Bronchial epithelial cell (primary cell): ENCODE data around the gene MSRB2. TPM values are rescaled to one million over a fixed set of nuclear protein-coding genes. Genes with fewer than 3 reads are reported as not detected.

Experiments
- DNase-seq: peaks from one replicate; pipeline ENCODE4 v3.0.0-alpha.2; 2010; ENCODE audit warnings: low read depth
- FAIRE-seq: peaks from 2 replicates; lab custom pipeline; 2011; peaks lifted over from hg19 to GRCh38; lab: Jason Lieb, UNC
- H3K27me3 ChIP-seq: 2 replicates; pipeline ENCODE4 v1.5.1; 2011; ENCODE audit warnings: low read length; ENCODE audit not compliant: control insufficient read depth, insufficient read depth
- H3K36me3 ChIP-seq: 2 replicates; pipeline ENCODE4 v1.5.1; 2011; ENCODE audit warnings: low read length; ENCODE audit not compliant: control insufficient read depth, insufficient read depth
- H3K4me3 ChIP-seq: 2 replicates; pipeline ENCODE4 v1.5.1; 2011; ENCODE audit warnings: mild to moderate bottlenecking, low read depth, low read length, control low read depth
- CTCF ChIP-seq: IDR thresholded peaks from 2 replicates; pipeline ENCODE4 v1.5.1; 2011; ENCODE audit warnings: mild to moderate bottlenecking, moderate library complexity, low read length, control low read depth, inconsistent platforms; ENCODE audit not compliant: insufficient read depth, severe bottlenecking
- total RNA-seq: library from RNA; depleted of rRNA; stranded (reverse); fragments of >200 nt; gene quantifications from 2 replicates; pipeline ENCODE4 v1.2.1, GENCODE V29; 2014

The MSRB2 gene
- total RNA-seq, 1 donor from 2014 or later: 11.1 TPM

- H3K27me3 ChIP-seq: no peaks in the 10 kb centered on the region
- TF ChIP-seq CTCF: no peak
- FAIRE-seq (no peak), DNase-seq (no peak)
- no peaks in the 10 kb centered on the region for H3K36me3 ChIP-seq
- no peak overlapping the region for H3K4me3 ChIP-seq
These were observed 41.1 kb downstream of the MSRB2 start for GRCh38 chr10:23136462-23136861.

- no peak for TF ChIP-seq CTCF
- DNase-seq (peak; percentile 38), FAIRE-seq (no peak)
- no peaks in the 10 kb centered on the region for H3K27me3 ChIP-seq
- H3K36me3 ChIP-seq: no peaks in the 10 kb centered on the region
- no peak overlapping the region for H3K4me3 ChIP-seq
These were observed 44.3 kb downstream of the MSRB2 start for GRCh38 chr10:23139677-23140076.

- H3K36me3 ChIP-seq: no peaks in the 10 kb centered on the region
- H3K27me3 ChIP-seq: no peaks in the 10 kb centered on the region
- no peak for DNase-seq
- H3K4me3 ChIP-seq: no peak overlapping the region
- FAIRE-seq: no peak
- no peak for TF ChIP-seq CTCF
These were observed 46.6 kb downstream of the MSRB2 start for GRCh38 chr10:23141995-23142394.

GRCh38 chr10:23146258-23146657 is 50.9 kb downstream of the MSRB2 start:
- TF ChIP-seq CTCF: no peak
- FAIRE-seq (no peak), DNase-seq (no peak)
- Histone ChIP-seq H3K27me3 (no peaks in the 10 kb centered on the region), H3K4me3 (no peak overlapping the region), H3K36me3 (no peaks in the 10 kb centered on the region)

GRCh38 chr10:23147035-23147434 is 51.7 kb downstream of the MSRB2 start:
- H3K4me3 ChIP-seq: no peak overlapping the region
- DNase-seq: no peak
- no peak for FAIRE-seq
- H3K27me3 ChIP-seq: no peaks in the 10 kb centered on the region
- no peaks in the 10 kb centered on the region for H3K36me3 ChIP-seq
- no peak for TF ChIP-seq CTCF

- Histone ChIP-seq H3K4me3 (no peak overlapping the region), H3K36me3 (no peaks in the 10 kb centered on the region), H3K27me3 (no peaks in the 10 kb centered on the region)
- TF ChIP-seq CTCF: no peak
- DNase-seq: no peak
- peak; percentile 43 for FAIRE-seq
These were observed 52.8 kb downstream of the MSRB2 start for GRCh38 chr10:23148214-23148613.
